Activated CD8-positive, alpha-beta T cell treated with anti-CD3 and anti-CD28 coated beads, Interleukin-2, amount 10 ng/mL, durations not matched to agents 7 days and 5 days (primary cell): Measurements from ENCODE around the gene INVS. TPM values are rescaled to one million over a fixed set of nuclear protein-coding genes. Genes with fewer than 3 reads are reported as not detected.
"Not testable (repeated sequence)": the region's sequence is repeated elsewhere in the genome, so short reads cannot be mapped to it uniquely, and the experiment has no call there.

ENCODE experiments used
- ATAC-seq: fragments of 150-1000 bp; cut with Tn5 transposase; one replicate; pipeline ENCODE4 v1.10.0; 2021; ENCODE audit warnings: moderate library complexity
- CTCF ChIA-PET: fragments of 350-600 bp; sonication (Branson Sonifier 250); formaldehyde crosslinking; loops from one replicate; lab custom pipeline; 2021; ENCODE audit warnings: antibody characterized with exemption; lab: Charles Lee
- POLR2A ChIA-PET: fragments of 350-600 bp; sonication (Branson Sonifier 250); formaldehyde crosslinking; loops from one replicate; lab custom pipeline; 2021; ENCODE audit warnings: antibody characterized with exemption; lab: Charles Lee
- DNase-seq: peaks from one replicate; pipeline ENCODE4 v3.0.0-alpha.2; 2020
- H3K27ac Mint-ChIP-seq: one replicate; pipeline ENCODE4 v1.8.0; 2021; ENCODE audit warnings: mild to moderate bottlenecking, mixed read lengths
- H3K27me3 Mint-ChIP-seq: one replicate; pipeline ENCODE4 v1.8.0; 2021; ENCODE audit warnings: low read depth, mixed read lengths
- H3K36me3 Mint-ChIP-seq: one replicate; pipeline ENCODE4 v1.8.0; 2021; ENCODE audit warnings: low read depth, mixed read lengths
- H3K4me1 Mint-ChIP-seq: one replicate; pipeline ENCODE4 v1.8.0; 2021; ENCODE audit warnings: low read depth, mixed read lengths
- H3K4me3 Mint-ChIP-seq: one replicate; pipeline ENCODE4 v1.8.0; 2021; ENCODE audit warnings: mild to moderate bottlenecking, mixed read lengths
- H3K9me3 Mint-ChIP-seq: one replicate; pipeline ENCODE4 v1.8.0; 2022; ENCODE audit warnings: mixed read lengths; ENCODE audit not compliant: insufficient read depth
- total RNA-seq, 2 experiments: library from RNA; stranded (reverse); gene quantifications; one replicate each; pipeline ENCODE4 v1.2.3, GENCODE V29; 2021

INVS gene
- total RNA-seq, 2 experiments from 2014 or later = 19.8 to 21.8 TPM

- H3K27ac Mint-ChIP-seq, H3K4me1 Mint-ChIP-seq, H3K27me3 Mint-ChIP-seq, DNase-seq, CTCF ChIA-PET, H3K4me3 Mint-ChIP-seq, ATAC-seq, POLR2A ChIA-PET, H3K9me3 Mint-ChIP-seq: not testable (repeated sequence)
- peaks cover 35% of the 10 kb centered on the region for H3K36me3 Mint-ChIP-seq
Measured at GRCh38 chr9:100236986-100237385, 137.9 kb downstream of the INVS start.

- ATAC-seq = no peak
- H3K4me1 Mint-ChIP-seq = peaks cover 1% of the 10 kb centered on the region
- ChIA-PET CTCF (no interaction called here), POLR2A (no interaction called here)
- H3K27me3 Mint-ChIP-seq = no peaks in the 10 kb centered on the region
- H3K27ac Mint-ChIP-seq = no peak overlapping the region
- no peak overlapping the region for H3K4me3 Mint-ChIP-seq
- peaks cover 25% of the 10 kb centered on the region for H3K36me3 Mint-ChIP-seq
- no peak for DNase-seq
- H3K9me3 Mint-ChIP-seq = no peaks in the 10 kb centered on the region
Measured at GRCh38 chr9:100240512-100240911, 141.5 kb downstream of the INVS start.

- no peaks in the 10 kb centered on the region for H3K27me3 Mint-ChIP-seq
- H3K4me3 Mint-ChIP-seq = no peak overlapping the region
- no peak overlapping the region for H3K27ac Mint-ChIP-seq
- H3K36me3 Mint-ChIP-seq = peaks cover 8% of the 10 kb centered on the region
- POLR2A ChIA-PET = no interaction called here
- DNase-seq (no peak), ATAC-seq (no peak)
- H3K4me1 Mint-ChIP-seq = no peaks in the 10 kb centered on the region
- H3K9me3 Mint-ChIP-seq = no peaks in the 10 kb centered on the region
- CTCF ChIA-PET = no interaction called here
Measured at GRCh38 chr9:100267211-100267610, 168.2 kb downstream of the INVS start.

GRCh38 chr9:100268271-100268670, 169.2 kb downstream of the INVS start:
- Mint-ChIP-seq H3K27me3 (no peaks in the 10 kb centered on the region), H3K36me3 (peaks cover 14% of the 10 kb centered on the region), H3K4me1 (no peaks in the 10 kb centered on the region), H3K9me3 (no peaks in the 10 kb centered on the region), H3K27ac (no peak overlapping the region), H3K4me3 (no peak overlapping the region)
- POLR2A ChIA-PET = no interaction called here
- ATAC-seq (no peak), DNase-seq (no peak)
- CTCF ChIA-PET = no interaction called here

- DNase-seq (no peak), ATAC-seq (no peak)
- Mint-ChIP-seq H3K27ac (no peak overlapping the region), H3K27me3 (no peaks in the 10 kb centered on the region), H3K4me1 (no peaks in the 10 kb centered on the region), H3K9me3 (no peaks in the 10 kb centered on the region), H3K4me3 (no peak overlapping the region), H3K36me3 (peaks cover 10% of the 10 kb centered on the region)
- ChIA-PET CTCF (no interaction called here), POLR2A (no interaction called here)
Measured at GRCh38 chr9:100269656-100270055, 170.6 kb downstream of the INVS start.

- ChIA-PET CTCF (no interaction called here), POLR2A (no interaction called here)
- no peak overlapping the region for H3K27ac Mint-ChIP-seq
- H3K4me3 Mint-ChIP-seq = no peak overlapping the region
- no peaks in the 10 kb centered on the region for H3K9me3 Mint-ChIP-seq
- H3K36me3 Mint-ChIP-seq = peaks cover 25% of the 10 kb centered on the region
- DNase-seq (no peak), ATAC-seq (no peak)
- H3K4me1 Mint-ChIP-seq = no peaks in the 10 kb centered on the region
- H3K27me3 Mint-ChIP-seq = no peaks in the 10 kb centered on the region
Measured at GRCh38 chr9:100277166-100277979, 178.3 kb downstream of the INVS start.

GRCh38 chr9:100281066-100281465, 182.0 kb downstream of the INVS start:
- no peak for DNase-seq
- no peak overlapping the region for H3K4me3 Mint-ChIP-seq
- peaks cover 41% of the 10 kb centered on the region for H3K36me3 Mint-ChIP-seq
- no peaks in the 10 kb centered on the region for H3K4me1 Mint-ChIP-seq
- CTCF ChIA-PET = no interaction called here
- POLR2A ChIA-PET = no interaction called here
- no peaks in the 10 kb centered on the region for H3K27me3 Mint-ChIP-seq
- no peak overlapping the region for H3K27ac Mint-ChIP-seq
- H3K9me3 Mint-ChIP-seq = peaks cover 12% of the 10 kb centered on the region
- no peak for ATAC-seq

GRCh38 chr9:100281676-100282387, 182.8 kb downstream of the INVS start:
- POLR2A ChIA-PET = no interaction called here
- Mint-ChIP-seq H3K27ac (no peak overlapping the region), H3K4me3 (no peak overlapping the region), H3K9me3 (peaks cover 12% of the 10 kb centered on the region), H3K27me3 (no peaks in the 10 kb centered on the region), H3K4me1 (no peaks in the 10 kb centered on the region), H3K36me3 (peaks cover 45% of the 10 kb centered on the region)
- DNase-seq (no peak), ATAC-seq (no peak)
- CTCF ChIA-PET = interaction anchor here (0.8 kb wide), 1 partner anchor 43 kb away, joined by 3 read pairs; no protein-coding TSS in a partner anchor

GRCh38 chr9:100282388-100282719, 183.3 kb downstream of the INVS start:
- ChIA-PET CTCF (interaction anchor here (0.8 kb wide), 1 partner anchor 43 kb away, joined by 3 read pairs; no protein-coding TSS in a partner anchor), POLR2A (no interaction called here)
- peaks cover 12% of the 10 kb centered on the region for H3K9me3 Mint-ChIP-seq
- peaks cover 45% of the 10 kb centered on the region for H3K36me3 Mint-ChIP-seq
- ATAC-seq (no peak), DNase-seq (no peak)
- H3K4me3 Mint-ChIP-seq = no peak overlapping the region
- H3K27me3 Mint-ChIP-seq = no peaks in the 10 kb centered on the region
- no peaks in the 10 kb centered on the region for H3K4me1 Mint-ChIP-seq
- H3K27ac Mint-ChIP-seq = no peak overlapping the region

- no peak for ATAC-seq
- Mint-ChIP-seq H3K36me3 (peaks cover 51% of the 10 kb centered on the region), H3K9me3 (peaks cover 12% of the 10 kb centered on the region), H3K27ac (no peak overlapping the region), H3K4me3 (no peak overlapping the region), H3K4me1 (peaks cover 4% of the 10 kb centered on the region), H3K27me3 (no peaks in the 10 kb centered on the region)
- no peak for DNase-seq
- ChIA-PET POLR2A (no interaction called here), CTCF (no interaction called here)
Measured at GRCh38 chr9:100284247-100284646, 185.2 kb downstream of the INVS start.

GRCh38 chr9:100285080-100285479, 186.0 kb downstream of the INVS start:
- ChIA-PET POLR2A (no interaction called here), CTCF (interaction anchor here (0.7 kb wide), 1 partner anchor 121 kb away, joined by 3 read pairs; no protein-coding TSS in a partner anchor)
- H3K27me3 Mint-ChIP-seq = no peaks in the 10 kb centered on the region
- H3K27ac Mint-ChIP-seq = no peak overlapping the region
- ATAC-seq (no peak), DNase-seq (no peak)
- H3K36me3 Mint-ChIP-seq = peaks cover 55% of the 10 kb centered on the region
- no peak overlapping the region for H3K4me3 Mint-ChIP-seq
- peaks cover 12% of the 10 kb centered on the region for H3K9me3 Mint-ChIP-seq
- peaks cover 4% of the 10 kb centered on the region for H3K4me1 Mint-ChIP-seq

GRCh38 chr9:100285601-100286000, 186.6 kb downstream of the INVS start:
- CTCF ChIA-PET = interaction anchor here (0.7 kb wide), 1 partner anchor 120 kb away, joined by 3 read pairs; no protein-coding TSS in a partner anchor
- ATAC-seq (no peak), DNase-seq (no peak)
- H3K36me3 Mint-ChIP-seq = peaks cover 58% of the 10 kb centered on the region
- H3K9me3 Mint-ChIP-seq = peaks cover 12% of the 10 kb centered on the region
- H3K4me1 Mint-ChIP-seq = peaks cover 4% of the 10 kb centered on the region
- H3K4me3 Mint-ChIP-seq = no peak overlapping the region
- H3K27ac Mint-ChIP-seq = no peak overlapping the region
- H3K27me3 Mint-ChIP-seq = no peaks in the 10 kb centered on the region
- POLR2A ChIA-PET = no interaction called here
